ENCODE data around the gene POFUT1. TPM values are rescaled to one million over a fixed set of nuclear protein-coding genes. Genes with fewer than 3 reads are reported as not detected.
"Not testable (repeated sequence)": the region's sequence is repeated elsewhere in the genome, so short reads cannot be mapped to it uniquely, and the experiment has no call there.

Gene POFUT1
- total RNA-seq, 2 experiments from 2014 or later: 26.5 to 27.1 TPM

GRCh38 chr20:32252189-32252588 lies 44.5 kb downstream of the POFUT1 start:
- Mint-ChIP-seq H3K27ac (peak overlapping the region; percentile 3), H3K4me1 (peaks cover 42% of the 10 kb centered on the region), H3K4me3 (no peak overlapping the region), H3K36me3 (ENCODE audit: low read depth) (peaks cover 5% of the 10 kb centered on the region), H3K27me3 (no peaks in the 10 kb centered on the region), H3K9me3 (peaks cover 6% of the 10 kb centered on the region)
- ChIA-PET CTCF (interaction anchor here (0.7 to 0.9 kb wide), 2 partner anchors 9 to 322 kb away, joined by 4 to 5 read pairs; no protein-coding TSS in a partner anchor), POLR2A (interaction anchor here (0.6 kb wide), 1 partner anchor 34 kb away, joined by 4 read pairs; no protein-coding TSS in a partner anchor)
- DNase-seq: peak; percentile 38

- POLR2A ChIA-PET; DNase-seq; H3K9me3 Mint-ChIP-seq; H3K27ac Mint-ChIP-seq; H3K4me3 Mint-ChIP-seq; H3K4me1 Mint-ChIP-seq; H3K36me3 Mint-ChIP-seq (ENCODE audit: low read depth); H3K27me3 Mint-ChIP-seq: not testable (repeated sequence)
- CTCF ChIA-PET: interaction anchor here (1.0 to 1.5 kb wide), 2 partner anchors 9 to 10 kb away, joined by 4 read pairs; no protein-coding TSS in a partner anchor
Measured at GRCh38 chr20:32260973-32261372, 53.3 kb downstream of the POFUT1 start.

DNA sequence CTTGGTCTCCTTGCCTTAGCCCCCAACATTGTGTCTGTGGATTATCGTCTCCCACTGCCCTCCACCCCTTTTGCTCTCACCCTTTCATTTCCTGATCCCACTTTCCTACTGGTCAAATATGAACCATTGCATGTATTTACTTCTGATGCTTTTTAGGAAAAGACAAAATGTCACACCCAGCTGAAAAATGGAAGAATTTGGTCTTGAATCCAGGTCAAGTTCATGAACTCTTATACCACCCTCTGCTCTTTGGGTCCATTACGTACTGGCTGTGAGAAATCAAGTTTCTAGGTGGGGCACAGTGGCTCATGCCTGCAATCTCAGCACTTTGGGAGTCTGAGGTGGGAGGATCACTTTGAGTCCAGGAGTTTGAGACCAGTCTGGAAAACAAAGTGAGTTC lies 54.0 kb downstream of the POFUT1 start:
- ChIA-PET CTCF (interaction anchor here (1.5 kb wide), 1 partner anchor 9 kb away, joined by 4 read pairs; no protein-coding TSS in a partner anchor), POLR2A (no interaction called here)
- Mint-ChIP-seq H3K36me3 (ENCODE audit: low read depth) (no peaks in the 10 kb centered on the region), H3K4me3 (no peak overlapping the region), H3K27me3 (no peaks in the 10 kb centered on the region), H3K9me3 (no peaks in the 10 kb centered on the region), H3K27ac (no peak overlapping the region), H3K4me1 (peaks cover 6% of the 10 kb centered on the region)
- no peak for DNase-seq

DNA sequence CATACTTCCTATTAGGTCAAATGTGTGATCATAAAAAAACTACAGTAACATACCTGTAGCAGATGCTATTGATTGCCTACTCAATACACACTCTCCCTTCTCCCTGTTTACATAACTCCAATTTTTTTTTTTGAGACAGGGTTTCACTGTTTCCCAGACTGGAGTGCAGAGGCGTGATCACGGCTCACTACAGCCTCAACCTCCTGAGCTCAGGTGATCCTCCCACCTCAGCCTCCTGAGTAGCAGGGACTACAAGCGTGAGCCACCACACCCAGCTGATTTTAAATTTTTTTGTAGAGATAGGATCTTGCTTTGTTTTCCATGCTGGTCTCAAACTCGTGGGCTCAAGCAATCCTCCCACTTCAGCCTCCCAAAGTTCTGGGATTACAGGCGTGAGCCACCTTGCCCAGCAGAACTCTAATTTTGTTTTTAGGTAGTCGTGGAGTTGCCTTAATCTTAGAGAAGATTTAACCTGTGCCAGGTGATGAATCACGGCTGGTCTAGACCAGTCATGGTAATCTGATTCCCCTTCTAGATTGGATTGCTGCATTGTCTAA lies 55.8 kb downstream of the POFUT1 start:
- Mint-ChIP-seq H3K9me3 (no peaks in the 10 kb centered on the region), H3K27ac (no peak overlapping the region), H3K4me3 (no peak overlapping the region), H3K27me3 (no peaks in the 10 kb centered on the region), H3K36me3 (ENCODE audit: low read depth) (no peaks in the 10 kb centered on the region), H3K4me1 (no peaks in the 10 kb centered on the region)
- CTCF ChIA-PET: interaction anchor here (0.6 kb wide), 1 partner anchor 61 kb away, joined by 3 read pairs; no protein-coding TSS in a partner anchor
- no peak for DNase-seq
- POLR2A ChIA-PET: no interaction called here

DNA sequence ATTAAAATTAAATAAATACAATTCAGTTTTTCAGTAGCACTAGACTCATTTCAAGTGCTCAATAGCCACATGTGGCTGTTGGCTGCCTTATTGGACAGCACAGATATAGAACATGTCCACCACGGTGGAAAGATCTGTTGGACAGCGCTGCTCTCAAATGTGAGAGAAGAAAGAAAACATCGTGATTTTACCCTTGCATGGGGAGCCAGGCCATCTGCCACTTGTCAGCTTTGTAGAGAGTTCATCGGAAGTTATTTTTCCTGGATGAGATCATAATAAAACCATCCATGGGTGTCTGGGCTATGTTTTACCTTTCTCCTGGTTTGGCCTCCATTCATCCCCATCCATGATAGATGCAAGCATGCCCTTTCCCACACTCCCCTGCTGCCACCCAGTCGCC lies 63.9 kb downstream of the POFUT1 start:
- ChIA-PET CTCF (interaction anchor here (1.1 kb wide), 2 partner anchors 8 to 17 kb away, joined by 3 to 5 read pairs; no protein-coding TSS in a partner anchor), POLR2A (no interaction called here)
- DNase-seq: no peak
- no peaks in the 10 kb centered on the region for H3K36me3 Mint-ChIP-seq (ENCODE audit: low read depth)
- peaks cover 2% of the 10 kb centered on the region for H3K27me3 Mint-ChIP-seq
- H3K4me3 Mint-ChIP-seq: no peak overlapping the region
- peaks cover 3% of the 10 kb centered on the region for H3K9me3 Mint-ChIP-seq
- no peak overlapping the region for H3K27ac Mint-ChIP-seq
- H3K4me1 Mint-ChIP-seq: peaks cover 5% of the 10 kb centered on the region

GRCh38 chr20:32274359-32274758 lies 66.7 kb downstream of the POFUT1 start:
- H3K4me1 Mint-ChIP-seq: peaks cover 23% of the 10 kb centered on the region
- no peak overlapping the region for H3K4me3 Mint-ChIP-seq
- no peaks in the 10 kb centered on the region for H3K36me3 Mint-ChIP-seq (ENCODE audit: low read depth)
- POLR2A ChIA-PET: no interaction called here
- peaks cover 2% of the 10 kb centered on the region for H3K27me3 Mint-ChIP-seq
- H3K9me3 Mint-ChIP-seq: peaks cover 3% of the 10 kb centered on the region
- no peak for DNase-seq
- H3K27ac Mint-ChIP-seq: no peak overlapping the region
- CTCF ChIA-PET: interaction anchor here (1.3 kb wide), 1 partner anchor 41 kb away, joined by 3 read pairs; no protein-coding TSS in a partner anchor

DNA sequence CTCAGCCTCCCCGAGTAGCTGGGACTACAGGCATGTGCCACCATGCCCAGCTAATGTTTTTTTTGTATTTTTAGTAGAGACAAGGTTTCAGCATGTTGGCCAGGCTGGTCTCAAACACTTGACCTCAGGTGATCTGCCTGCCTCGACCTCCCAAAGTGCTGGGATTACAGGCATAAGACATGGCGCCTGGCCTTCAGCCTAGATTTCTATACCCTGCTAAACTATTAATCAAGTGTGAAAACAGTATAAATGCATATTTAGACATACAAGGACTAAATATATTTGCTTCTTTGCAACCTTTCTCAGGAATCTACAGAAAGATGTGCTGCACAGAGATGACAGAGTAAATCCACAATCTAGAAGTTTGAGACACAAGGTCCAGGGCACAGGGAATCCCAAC lies 67.5 kb downstream of the POFUT1 start:
- DNase-seq; H3K27me3 Mint-ChIP-seq; CTCF ChIA-PET; H3K36me3 Mint-ChIP-seq (ENCODE audit: low read depth); H3K9me3 Mint-ChIP-seq; H3K4me3 Mint-ChIP-seq; POLR2A ChIA-PET; H3K27ac Mint-ChIP-seq: not testable (repeated sequence)
- peaks cover 28% of the 10 kb centered on the region for H3K4me1 Mint-ChIP-seq

GRCh38 chr20:32277361-32278198 lies 69.9 kb downstream of the POFUT1 start, which contains the start of gene KIF3B:
Gene KIF3B (plus strand): TSS chr20:32277651. CDS start chr20:32309778, 32,127 bp downstream.
- Mint-ChIP-seq H3K9me3 (peaks cover 3% of the 10 kb centered on the region), H3K4me1 (peaks cover 44% of the 10 kb centered on the region), H3K4me3 (peak within 1 kb of the TSS; percentile 83), H3K27ac (peak within 1 kb of the TSS; percentile 86), H3K27me3 (peaks cover 2% of the 10 kb centered on the region), H3K36me3 (ENCODE audit: low read depth) (peaks cover 8% of the 10 kb centered on the region)
- ChIA-PET CTCF (no interaction called here), POLR2A (no interaction called here)
- peak; percentile 92 for DNase-seq

DNA sequence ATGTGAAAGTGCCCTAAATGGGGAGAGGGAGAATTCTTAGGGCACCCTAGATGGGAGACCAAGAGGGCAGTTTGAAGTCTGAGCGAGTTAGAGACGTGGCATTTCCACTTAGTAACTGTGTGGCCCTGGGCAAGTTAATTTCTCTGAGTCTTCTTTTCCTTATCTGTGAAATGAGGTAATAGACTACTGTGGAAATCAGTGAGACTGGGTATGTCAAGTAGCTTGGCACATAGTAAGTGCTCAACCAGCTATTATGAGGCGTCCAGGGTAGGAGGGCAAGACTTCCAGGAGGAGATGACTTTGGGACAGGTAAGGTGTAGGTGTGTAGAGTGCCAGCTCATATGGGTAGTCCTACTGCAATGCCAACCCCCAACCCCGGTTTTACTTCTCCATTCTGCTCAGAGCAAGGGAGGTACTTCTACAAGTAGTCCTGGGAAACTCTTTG lies 70.5 kb downstream of the POFUT1 start:
- Mint-ChIP-seq H3K4me1 (peaks cover 46% of the 10 kb centered on the region), H3K27ac (peak overlapping the region; percentile 85), H3K9me3 (peaks cover 3% of the 10 kb centered on the region), H3K4me3 (peak overlapping the region; percentile 83), H3K36me3 (ENCODE audit: low read depth) (peaks cover 8% of the 10 kb centered on the region), H3K27me3 (peaks cover 2% of the 10 kb centered on the region)
- no peak for DNase-seq
- POLR2A ChIA-PET: no interaction called here
- CTCF ChIA-PET: interaction anchor here (0.5 kb wide), 1 partner anchor 21 kb away, joined by 3 read pairs; no protein-coding TSS in a partner anchor

GRCh38 chr20:32281711-32282110 lies 74.0 kb downstream of the POFUT1 start:
- no peak overlapping the region for H3K4me3 Mint-ChIP-seq
- ChIA-PET POLR2A (no interaction called here), CTCF (no interaction called here)
- DNase-seq: no peak
- H3K27me3 Mint-ChIP-seq: no peaks in the 10 kb centered on the region
- H3K27ac Mint-ChIP-seq: no peak overlapping the region
- no peaks in the 10 kb centered on the region for H3K9me3 Mint-ChIP-seq
- peaks cover 67% of the 10 kb centered on the region for H3K4me1 Mint-ChIP-seq
- H3K36me3 Mint-ChIP-seq (ENCODE audit: low read depth): peaks cover 8% of the 10 kb centered on the region

DNA sequence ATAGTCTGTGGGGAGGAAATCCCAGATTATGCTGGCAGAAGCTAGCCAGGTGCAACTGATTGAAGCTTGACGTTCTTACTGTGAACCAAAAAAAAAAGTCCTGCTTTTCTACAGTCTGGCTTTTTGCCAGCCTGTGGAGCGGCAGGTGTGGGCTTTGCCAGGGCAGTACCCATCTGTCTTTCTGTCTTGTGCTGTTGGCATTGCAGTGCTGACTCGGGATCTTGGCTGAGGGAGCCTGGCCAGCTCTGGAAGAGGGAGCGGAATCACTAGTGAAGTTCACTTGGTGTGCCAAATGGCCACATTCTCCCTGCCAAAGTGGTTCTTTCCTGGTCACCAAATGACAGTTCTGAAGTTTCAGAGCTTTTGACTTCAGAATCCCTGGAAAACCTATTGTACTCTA lies 74.8 kb downstream of the POFUT1 start:
- Mint-ChIP-seq H3K27me3 (no peaks in the 10 kb centered on the region), H3K36me3 (ENCODE audit: low read depth) (peaks cover 8% of the 10 kb centered on the region), H3K4me1 (peaks cover 66% of the 10 kb centered on the region), H3K27ac (no peak overlapping the region), H3K9me3 (no peaks in the 10 kb centered on the region), H3K4me3 (no peak overlapping the region)
- ChIA-PET POLR2A (no interaction called here), CTCF (no interaction called here)
- DNase-seq: no peak

GRCh38 chr20:32285082-32285620 lies 77.5 kb downstream of the POFUT1 start:
- H3K4me3 Mint-ChIP-seq: no peak overlapping the region
- ChIA-PET CTCF (interaction anchor here (0.7 to 1.7 kb wide), 7 partner anchors 9 to 252 kb away, joined by 3 to 5 read pairs (median 4); no protein-coding TSS in a partner anchor), POLR2A (interaction anchor here (0.7 kb wide), 1 partner anchor 22 kb away, joined by 3 read pairs; no protein-coding TSS in a partner anchor)
- no peaks in the 10 kb centered on the region for H3K27me3 Mint-ChIP-seq
- no peaks in the 10 kb centered on the region for H3K9me3 Mint-ChIP-seq
- H3K4me1 Mint-ChIP-seq: peaks cover 52% of the 10 kb centered on the region
- peaks cover 16% of the 10 kb centered on the region for H3K36me3 Mint-ChIP-seq (ENCODE audit: low read depth)
- DNase-seq: no peak
- peak overlapping the region; percentile 88 for H3K27ac Mint-ChIP-seq
